MCF 10A (cell line): ENCODE results near the gene LATS1. TPM values are rescaled to one million over a fixed set of nuclear protein-coding genes. Genes with fewer than 3 reads are reported as not detected.

Experiments
- BruUV-seq: library from RNA; stranded (reverse); fragments of 400-500 nt; replicated peaks from 2 replicates; lab custom pipeline; 2021; lab: Mats Ljungman, UMichigan
- CTCF ChIA-PET: fragments of 300-600 bp; sonication (Branson Sonifier 250); formaldehyde crosslinking; extraction: SDS; loops from one replicate; lab custom pipeline; 2021; ENCODE audit warnings: antibody characterized with exemption, inconsistent platforms; lab: Yijun Ruan, JAX
- POLR2A ChIA-PET: fragments of 300-600, 350-650 bp; sonication (Branson Sonifier 250); formaldehyde crosslinking; extraction: SDS; loops from one replicate; lab custom pipeline; 2020; ENCODE audit warnings: antibody characterized with exemption, inconsistent platforms; lab: Yijun Ruan, JAX
- DNase-seq: peaks from one replicate; pipeline ENCODE4 v3.0.0-alpha.2; 2018; ENCODE audit not compliant: unreplicated experiment
- H3K27ac Mint-ChIP-seq: one replicate; pipeline ENCODE4 v1.8.0; 2022; ENCODE audit warnings: mild to moderate bottlenecking, low read depth, mixed read lengths; ENCODE audit not compliant: unreplicated experiment
- H3K27me3 Mint-ChIP-seq: one replicate; pipeline ENCODE4 v1.8.0; 2022; ENCODE audit warnings: mixed read lengths; ENCODE audit not compliant: insufficient read depth, unreplicated experiment
- H3K36me3 Mint-ChIP-seq: one replicate; pipeline ENCODE4 v1.8.0; 2022; ENCODE audit warnings: mild to moderate bottlenecking, moderate library complexity, mixed read lengths; ENCODE audit not compliant: insufficient read depth, unreplicated experiment
- H3K4me1 Mint-ChIP-seq: one replicate; pipeline ENCODE4 v1.8.0; 2022; ENCODE audit warnings: mixed read lengths; ENCODE audit not compliant: insufficient read depth, unreplicated experiment
- H3K4me3 Mint-ChIP-seq: one replicate; pipeline ENCODE4 v1.8.0; 2022; ENCODE audit warnings: mild to moderate bottlenecking, moderate library complexity, mixed read lengths; ENCODE audit not compliant: unreplicated experiment
- H3K9me3 Mint-ChIP-seq: one replicate; pipeline ENCODE4 v1.8.0; 2022; ENCODE audit warnings: mixed read lengths; ENCODE audit not compliant: unreplicated experiment
- intact Hi-C: fragments of 100-400 bp; cut with micrococcal nuclease; formaldehyde crosslinking; loops from 2 replicates; pipeline ENCODE4 v1.14.1; 2022
- total RNA-seq: library from RNA; stranded (reverse); gene quantifications from 2 replicates; pipeline ENCODE4 v1.2.3, GENCODE V29; 2022
- TF ChIP-seq, protein P1 (sequence below): fragments of 200-600 bp; IDR thresholded peaks from one replicate; pipeline ENCODE4 v1.8.0; 2022; ENCODE audit warnings: antibody characterized with exemption, mild to moderate bottlenecking; ENCODE audit not compliant: unreplicated experiment

The LATS1 gene
- total RNA-seq, 1 experiment from 2014 or later, result 34.3 TPM

DNA sequence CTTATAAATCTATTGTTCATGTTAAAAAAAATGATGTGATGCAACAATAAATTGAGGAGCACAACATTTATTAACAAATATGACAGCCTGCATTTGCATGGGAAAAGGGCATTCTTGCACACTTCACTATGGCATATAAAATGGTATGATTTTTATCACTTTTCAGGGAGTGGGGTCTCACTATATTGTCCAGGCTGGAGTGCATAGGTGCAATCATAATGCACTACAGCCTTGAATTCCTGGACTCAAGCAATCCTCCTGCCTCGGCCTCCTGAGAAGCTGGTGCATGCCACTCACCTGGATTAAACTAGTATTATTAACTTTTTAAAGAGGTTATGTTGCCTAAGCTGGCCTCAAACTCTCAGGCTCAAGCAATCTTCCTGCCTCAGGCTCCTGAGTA is 17.0 kb upstream of the LATS1 start:
- H3K9me3 Mint-ChIP-seq, result no peaks in the 10 kb centered on the region
- TF ChIP-seq, protein P1, sequence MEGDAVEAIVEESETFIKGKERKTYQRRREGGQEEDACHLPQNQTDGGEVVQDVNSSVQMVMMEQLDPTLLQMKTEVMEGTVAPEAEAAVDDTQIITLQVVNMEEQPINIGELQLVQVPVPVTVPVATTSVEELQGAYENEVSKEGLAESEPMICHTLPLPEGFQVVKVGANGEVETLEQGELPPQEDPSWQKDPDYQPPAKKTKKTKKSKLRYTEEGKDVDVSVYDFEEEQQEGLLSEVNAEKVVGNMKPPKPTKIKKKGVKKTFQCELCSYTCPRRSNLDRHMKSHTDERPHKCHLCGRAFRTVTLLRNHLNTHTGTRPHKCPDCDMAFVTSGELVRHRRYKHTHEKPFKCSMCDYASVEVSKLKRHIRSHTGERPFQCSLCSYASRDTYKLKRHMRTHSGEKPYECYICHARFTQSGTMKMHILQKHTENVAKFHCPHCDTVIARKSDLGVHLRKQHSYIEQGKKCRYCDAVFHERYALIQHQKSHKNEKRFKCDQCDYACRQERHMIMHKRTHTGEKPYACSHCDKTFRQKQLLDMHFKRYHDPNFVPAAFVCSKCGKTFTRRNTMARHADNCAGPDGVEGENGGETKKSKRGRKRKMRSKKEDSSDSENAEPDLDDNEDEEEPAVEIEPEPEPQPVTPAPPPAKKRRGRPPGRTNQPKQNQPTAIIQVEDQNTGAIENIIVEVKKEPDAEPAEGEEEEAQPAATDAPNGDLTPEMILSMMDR, result no peak
- ChIA-PET POLR2A (interaction anchor here (0.6 to 1.1 kb wide), 2 partner anchors 11 to 12 kb away, joined by 3 read pairs; partner anchors contain the start of gene NUP43), CTCF (interaction anchor here (1.7 kb wide), 1 partner anchor 11 kb away, joined by 8 read pairs; no protein-coding TSS in a partner anchor)
- H3K4me3 Mint-ChIP-seq, result no peak overlapping the region
- no peak overlapping the region for H3K27ac Mint-ChIP-seq
- no peak for DNase-seq
- BruUV-seq, result no TSS peak
- intact Hi-C loops, result no loop called here
- no peaks in the 10 kb centered on the region for H3K4me1 Mint-ChIP-seq
- H3K27me3 Mint-ChIP-seq, result no peaks in the 10 kb centered on the region
- peaks cover 93% of the 10 kb centered on the region for H3K36me3 Mint-ChIP-seq

DNA sequence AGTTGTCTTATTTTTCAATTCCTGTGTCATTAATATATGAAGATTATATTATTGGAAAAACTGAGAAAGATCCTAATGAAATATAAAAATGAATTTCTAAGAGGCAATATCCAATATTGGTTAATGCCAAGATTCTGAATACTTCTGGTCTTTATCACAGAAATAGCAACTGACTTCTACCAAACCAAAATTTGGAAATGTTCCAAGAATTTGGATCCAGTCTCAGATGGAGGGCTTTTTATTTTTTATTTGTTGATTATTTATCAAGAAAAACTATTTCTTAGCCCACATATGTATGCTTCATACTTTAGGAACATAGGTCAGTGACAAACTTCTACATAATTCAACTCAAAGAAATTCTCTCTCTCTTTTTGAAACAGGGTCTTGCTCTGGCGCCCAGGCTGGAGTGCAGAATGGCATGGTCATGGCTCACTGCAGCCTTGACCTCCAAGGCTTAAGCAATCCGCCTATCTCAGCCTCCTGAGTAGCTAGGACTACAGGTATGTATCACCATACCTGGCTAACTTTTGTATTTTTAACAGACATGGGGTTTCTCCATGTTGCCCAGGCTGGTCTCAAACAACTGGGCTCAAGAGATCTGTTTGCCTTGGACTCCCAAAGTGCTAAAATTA is 15.3 kb upstream of the LATS1 start:
- POLR2A ChIA-PET, result interaction anchor here (0.7 to 0.8 kb wide), 2 partner anchors 20 to 312 kb away, joined by 3 read pairs; no protein-coding TSS in a partner anchor
- no peaks in the 10 kb centered on the region for H3K4me1 Mint-ChIP-seq
- peaks cover 92% of the 10 kb centered on the region for H3K36me3 Mint-ChIP-seq
- no peaks in the 10 kb centered on the region for H3K27me3 Mint-ChIP-seq
- CTCF ChIA-PET, result interaction anchor here (0.6 to 1.2 kb wide), 3 partner anchors 101 to 273 kb away, joined by 3 to 4 read pairs (median 3); no protein-coding TSS in a partner anchor
- TF ChIP-seq, protein P1, result no peak
- no peak overlapping the region for H3K4me3 Mint-ChIP-seq
- intact Hi-C loops, result no loop called here
- no peaks in the 10 kb centered on the region for H3K9me3 Mint-ChIP-seq
- BruUV-seq, result no TSS peak
- DNase-seq, result no peak
- H3K27ac Mint-ChIP-seq, result no peak overlapping the region

DNA sequence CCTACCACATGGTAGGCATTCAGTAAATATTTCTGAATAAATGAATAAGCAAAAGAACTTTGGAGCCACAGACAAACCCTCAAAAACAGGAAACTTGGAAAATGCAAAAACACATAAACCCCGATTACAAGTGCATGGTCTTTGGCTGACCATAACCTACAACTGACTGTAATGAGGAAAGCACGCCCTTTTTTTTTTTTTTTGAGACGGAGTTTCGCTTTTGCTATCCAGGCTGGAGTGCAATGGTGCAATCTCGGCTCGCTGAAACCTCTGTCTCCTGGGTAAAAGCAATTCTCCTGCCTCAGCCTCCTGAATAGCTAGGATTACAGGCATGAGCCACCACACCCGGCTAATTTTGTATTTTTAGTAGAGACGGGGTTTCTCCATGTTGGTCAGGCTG is 11.9 kb upstream of the LATS1 start:
- TF ChIP-seq, protein P1, result no peak
- Mint-ChIP-seq H3K36me3 (peaks cover 99% of the 10 kb centered on the region), H3K4me1 (no peaks in the 10 kb centered on the region), H3K4me3 (no peak overlapping the region), H3K27me3 (no peaks in the 10 kb centered on the region), H3K27ac (no peak overlapping the region), H3K9me3 (no peaks in the 10 kb centered on the region)
- POLR2A ChIA-PET, result interaction anchor here (0.7 kb wide), 2 partner anchors 25 to 713 kb away, joined by 3 read pairs; no protein-coding TSS in a partner anchor
- BruUV-seq, result no TSS peak
- intact Hi-C loops, result loop anchor here (10.0 kb wide), 2 partner anchors 135 to 285 kb away; partner anchors contain the start of gene LRP11
- DNase-seq, result no peak
- CTCF ChIA-PET, result no interaction called here

DNA sequence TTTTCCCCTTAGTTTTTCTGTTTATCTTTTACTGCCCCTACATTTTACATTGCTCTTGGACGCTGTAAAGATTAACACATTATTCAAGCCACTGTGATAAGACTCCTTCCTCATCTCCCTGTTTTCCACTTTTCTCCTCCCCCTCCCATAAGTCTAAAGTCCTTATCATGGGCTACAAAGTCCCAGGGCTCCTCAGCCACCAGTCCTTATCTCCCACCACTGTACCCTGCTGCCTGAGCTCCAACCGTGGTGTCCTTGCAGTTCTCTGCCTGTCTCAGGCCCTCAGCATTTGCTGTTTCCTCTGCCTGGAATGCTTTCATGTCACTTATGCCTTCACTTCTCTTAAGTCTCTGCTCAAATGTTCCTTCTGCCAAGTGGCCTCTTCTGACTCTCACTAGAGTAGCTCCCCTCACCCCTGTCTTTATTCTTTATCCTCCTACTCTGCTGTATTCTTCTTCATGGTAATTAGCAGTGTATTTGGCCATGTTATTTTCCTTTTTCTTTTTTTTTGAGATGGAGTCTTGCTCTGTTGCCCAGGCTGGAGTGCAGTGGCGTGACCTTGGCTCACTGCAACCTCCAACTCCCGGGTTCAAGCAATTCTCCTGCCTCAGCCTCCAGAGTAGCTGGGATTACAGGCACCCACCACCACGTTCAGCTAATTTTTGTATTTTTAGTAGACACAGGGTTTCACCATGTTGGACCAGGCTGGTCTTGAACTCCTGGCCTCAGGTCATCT is 10.8 kb upstream of the LATS1 start:
- no peak for DNase-seq
- intact Hi-C loops, result loop anchor here (10.0 kb wide), 2 partner anchors 136 to 286 kb away; partner anchors contain the start of gene LRP11
- BruUV-seq, result no TSS peak
- Mint-ChIP-seq H3K27ac (no peak overlapping the region), H3K4me3 (no peak overlapping the region), H3K27me3 (no peaks in the 10 kb centered on the region), H3K9me3 (no peaks in the 10 kb centered on the region), H3K4me1 (peaks cover 6% of the 10 kb centered on the region), H3K36me3 (peaks cover 87% of the 10 kb centered on the region)
- POLR2A ChIA-PET, result interaction anchor here (1.2 kb wide), 2 partner anchors 10 to 17 kb away, joined by 3 read pairs; partner anchors contain the start of genes LATS1 and NUP43
- TF ChIP-seq, protein P1, result no peak
- CTCF ChIA-PET, result interaction anchor here (0.7 to 0.8 kb wide), 2 partner anchors 51 to 588 kb away, joined by 3 to 4 read pairs; no protein-coding TSS in a partner anchor
